ENCODE data around the gene OPN4.

The OPN4 gene

GRCh38 chr10:86681047-86681446 lies 26.7 kb downstream of the OPN4 start:
- no peak for DNase-seq (ENCODE audit: low spot score)

- no peak for DNase-seq (ENCODE audit: low spot score)
Measured at GRCh38 chr10:86681722-86682386, 27.5 kb downstream of the OPN4 start.

DNA sequence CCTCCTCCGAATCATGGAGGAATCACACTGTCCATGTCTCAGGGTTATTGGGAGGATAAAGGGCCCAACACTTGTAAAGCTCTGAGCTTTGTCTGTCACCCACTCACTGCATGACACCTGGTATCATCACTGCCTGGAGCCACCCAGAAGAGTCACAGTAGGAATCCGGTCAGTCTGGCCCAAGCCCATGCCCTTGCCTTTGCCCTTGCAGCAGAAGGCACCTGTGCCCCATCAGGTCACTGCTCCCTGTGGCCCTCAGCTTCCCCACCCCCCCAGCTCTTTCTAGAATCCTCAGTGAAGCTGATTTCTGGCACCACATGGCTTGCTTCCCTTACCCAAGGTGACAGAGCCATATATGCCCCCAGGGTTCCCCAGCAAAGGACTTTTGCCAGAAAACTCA lies 28.3 kb downstream of the OPN4 start:
- DNase-seq (ENCODE audit: low spot score) = no peak

DNA sequence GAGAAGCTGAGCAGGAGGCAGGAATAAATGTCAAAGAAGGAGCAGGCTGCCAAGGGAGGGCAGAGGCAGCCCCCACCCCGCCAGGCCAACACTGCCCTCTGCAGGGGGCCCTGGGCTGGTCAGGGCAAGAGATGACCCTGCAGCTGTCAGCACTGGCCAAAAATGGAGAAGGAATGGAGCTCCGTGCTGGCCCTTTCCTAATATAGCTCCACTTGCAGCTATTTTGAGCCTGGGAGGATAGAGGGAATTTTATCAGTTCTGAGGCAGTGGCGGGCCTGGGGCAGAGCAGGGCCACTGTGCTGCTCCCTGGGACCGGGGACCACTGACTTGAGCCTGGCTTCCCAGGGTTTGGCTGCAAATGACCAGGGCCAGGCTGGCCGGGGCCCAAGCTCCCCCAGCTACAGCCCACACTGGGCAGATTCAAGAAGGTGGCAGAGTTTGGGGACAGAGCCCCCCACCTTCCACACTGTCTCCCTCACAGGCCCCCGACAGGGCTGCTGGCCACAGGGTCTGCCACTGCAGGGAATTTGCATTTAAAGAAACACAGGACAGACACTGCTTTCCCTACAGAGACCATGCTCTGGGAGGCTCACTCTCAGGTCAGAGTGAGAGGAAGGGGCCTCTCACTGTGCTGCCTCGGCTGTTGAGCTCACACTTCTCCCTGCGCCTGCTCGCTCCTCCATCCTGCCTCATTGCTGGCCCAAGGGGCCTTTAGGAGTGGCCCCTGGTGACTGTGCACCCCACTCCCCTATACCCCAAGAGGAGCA lies 30.2 kb downstream of the OPN4 start:
- DNase-seq (ENCODE audit: low spot score) = no peak

DNA sequence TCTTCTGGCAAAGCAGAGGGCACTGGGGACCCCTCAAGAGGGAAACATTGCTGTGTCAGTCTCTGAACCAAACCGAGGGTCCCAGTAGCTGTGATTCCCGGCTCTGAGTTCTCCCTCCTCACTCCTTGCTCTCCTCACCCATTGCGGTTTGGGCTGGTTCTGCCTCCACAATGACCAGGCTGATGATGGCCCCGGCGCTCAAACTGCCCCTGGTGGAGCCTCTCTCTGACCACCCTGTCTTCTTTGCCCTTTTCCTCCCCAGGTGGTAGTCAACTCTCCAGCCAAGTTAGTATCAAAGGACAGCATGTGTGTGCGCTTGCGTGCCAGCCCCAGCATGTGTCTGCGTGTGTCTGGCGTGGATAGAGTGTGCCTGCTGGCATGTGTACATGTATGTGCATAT lies 31.1 kb downstream of the OPN4 start:
- DNase-seq (ENCODE audit: low spot score) = no peak

- no peak for DNase-seq (ENCODE audit: low spot score)
Measured at GRCh38 chr10:86685893-86686632, 31.7 kb downstream of the OPN4 start.

DNA sequence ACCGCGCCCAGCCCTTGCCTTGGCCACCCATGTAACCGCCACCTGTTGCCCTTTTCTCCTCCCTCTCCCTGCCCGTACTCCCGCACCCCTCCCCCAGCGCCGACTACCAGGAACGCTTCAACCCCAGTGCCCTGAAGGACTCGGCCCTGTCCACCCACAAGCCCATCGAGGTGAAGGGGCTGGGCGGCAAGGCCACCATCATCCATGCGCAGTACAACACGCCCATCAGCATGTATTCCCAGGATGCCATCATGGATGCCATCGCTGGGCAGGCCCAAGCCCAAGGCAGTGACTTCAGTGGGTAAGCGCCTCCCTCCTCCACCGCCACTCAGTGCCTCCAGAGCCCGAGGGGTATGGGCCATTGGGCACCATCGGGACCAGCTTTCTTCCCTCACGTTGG lies 32.6 kb downstream of the OPN4 start:
- no peak for DNase-seq (ENCODE audit: low spot score)

- DNase-seq (ENCODE audit: low spot score) = no peak
Measured at GRCh38 chr10:86687750-86688149, 33.4 kb downstream of the OPN4 start.

DNA sequence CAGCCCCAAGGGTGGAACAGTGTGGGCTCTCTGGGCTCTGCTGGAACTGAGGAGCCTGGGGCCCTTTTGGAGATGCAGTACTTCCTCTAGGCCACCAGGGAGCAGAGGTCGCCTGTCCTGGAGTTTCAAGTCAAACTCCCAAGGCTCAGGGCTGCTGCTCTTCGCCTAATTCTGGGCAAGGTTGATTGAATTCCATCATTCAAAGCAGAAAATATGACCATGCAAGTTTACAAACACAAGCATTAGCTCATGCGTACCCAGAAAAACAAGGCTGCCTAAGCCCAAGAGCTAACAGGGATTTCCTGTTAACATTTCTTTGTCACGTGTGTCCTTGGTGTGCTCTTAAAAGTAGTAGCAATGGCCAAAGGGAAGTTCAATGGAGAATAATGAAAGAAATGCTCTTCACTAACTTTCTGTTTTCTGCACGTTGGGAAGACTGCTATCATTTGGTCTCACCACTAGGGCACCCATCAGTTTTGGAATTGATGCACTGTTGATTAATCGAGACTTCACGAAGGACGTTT lies 34.1 kb downstream of the OPN4 start:
- DNase-seq (ENCODE audit: low spot score) = peak; percentile 62

- no peak for DNase-seq (ENCODE audit: low spot score)
Measured at GRCh38 chr10:86689146-86689545, 34.8 kb downstream of the OPN4 start.

DNA sequence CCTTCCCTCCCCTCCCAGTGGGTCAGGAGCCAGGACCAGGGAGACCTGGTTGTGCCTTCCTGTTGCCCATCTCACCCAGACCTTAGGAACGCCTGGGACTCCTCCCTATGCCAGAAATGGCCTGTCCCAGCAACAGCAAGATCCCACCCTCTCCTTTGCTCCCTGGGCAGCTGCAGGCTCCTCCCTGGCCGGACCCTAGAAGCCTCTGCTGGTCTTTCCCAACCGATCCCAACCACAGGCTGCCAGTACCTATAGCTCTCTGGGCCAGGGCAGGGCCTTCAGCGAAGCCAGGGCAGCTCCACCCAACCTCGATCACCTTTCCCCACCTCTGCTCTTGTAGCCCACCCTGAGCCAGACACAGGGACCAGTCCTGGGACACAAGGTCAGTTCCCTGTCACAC lies 35.9 kb downstream of the OPN4 start:
- DNase-seq (ENCODE audit: low spot score) = no peak

DNA sequence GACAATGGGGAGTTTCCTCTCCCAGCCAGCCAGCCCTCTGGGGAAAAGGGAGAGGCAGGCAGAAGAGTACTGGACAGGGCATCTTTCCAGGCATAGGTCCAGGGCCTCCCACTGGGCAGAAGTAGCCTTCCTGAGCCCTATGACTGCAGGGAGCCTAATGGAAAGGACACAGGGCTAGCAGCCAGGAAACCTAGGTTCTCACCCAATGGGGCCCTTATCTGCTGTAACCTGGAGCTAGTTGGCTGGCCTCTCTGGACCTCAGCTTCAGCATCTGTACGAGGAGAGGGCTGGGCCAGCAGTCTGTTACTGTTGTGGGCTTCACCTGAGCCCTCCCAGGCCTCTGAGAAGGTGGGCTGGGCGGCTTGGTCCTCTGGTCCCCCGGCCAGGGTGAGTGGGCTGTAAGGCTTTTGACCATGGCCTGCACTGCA lies 36.3 kb downstream of the OPN4 start:
- DNase-seq (ENCODE audit: low spot score) = no peak

GRCh38 chr10:86691333-86692022 lies 37.1 kb downstream of the OPN4 start:
- DNase-seq (ENCODE audit: low spot score) = no peak

DNA sequence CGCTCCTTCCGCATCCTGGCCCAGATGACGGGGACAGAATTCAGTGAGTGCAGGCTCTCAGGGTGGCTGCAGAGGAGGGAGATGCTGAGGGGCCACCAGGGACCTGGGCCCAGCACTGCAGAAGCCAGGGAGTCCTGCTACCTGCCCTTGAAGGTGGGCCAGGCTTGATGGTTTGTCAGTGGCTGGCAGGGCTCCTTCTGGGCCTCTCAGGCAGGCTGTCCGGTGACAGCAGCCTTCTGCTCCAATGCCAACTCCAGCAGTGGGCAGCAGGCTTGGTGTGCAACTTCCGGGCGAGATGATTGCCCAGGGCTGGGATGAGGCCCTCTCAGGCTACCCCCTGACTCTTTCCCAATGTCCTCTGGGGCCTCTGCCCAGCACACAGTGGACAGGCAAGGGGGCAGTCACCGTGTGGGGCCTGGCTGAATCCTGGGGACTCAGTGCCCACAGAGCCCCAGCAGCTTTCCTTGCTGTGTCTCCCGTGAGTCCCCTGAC lies 37.7 kb downstream of the OPN4 start:
- DNase-seq (ENCODE audit: low spot score) = no peak

DNA sequence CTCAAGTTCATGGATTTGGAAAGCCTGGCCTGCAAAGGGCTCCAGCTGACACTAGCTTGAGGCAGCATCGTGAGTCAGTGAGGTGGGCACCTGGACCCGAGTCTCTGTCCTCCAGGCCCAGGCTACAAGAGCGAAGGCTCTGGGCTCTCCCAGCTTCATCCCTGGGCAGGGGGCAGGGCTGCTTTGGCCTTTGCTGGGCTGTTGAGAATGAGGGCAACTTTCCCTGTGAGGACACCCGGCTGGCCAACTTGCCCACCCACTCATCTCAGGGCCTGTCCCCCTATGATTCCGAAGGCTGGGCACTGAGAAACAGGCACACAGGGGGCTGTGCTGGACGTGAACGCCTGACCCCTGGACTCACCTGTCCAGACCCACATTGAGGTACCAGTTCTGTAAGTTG lies 38.3 kb downstream of the OPN4 start:
- no peak for DNase-seq (ENCODE audit: low spot score)

DNA sequence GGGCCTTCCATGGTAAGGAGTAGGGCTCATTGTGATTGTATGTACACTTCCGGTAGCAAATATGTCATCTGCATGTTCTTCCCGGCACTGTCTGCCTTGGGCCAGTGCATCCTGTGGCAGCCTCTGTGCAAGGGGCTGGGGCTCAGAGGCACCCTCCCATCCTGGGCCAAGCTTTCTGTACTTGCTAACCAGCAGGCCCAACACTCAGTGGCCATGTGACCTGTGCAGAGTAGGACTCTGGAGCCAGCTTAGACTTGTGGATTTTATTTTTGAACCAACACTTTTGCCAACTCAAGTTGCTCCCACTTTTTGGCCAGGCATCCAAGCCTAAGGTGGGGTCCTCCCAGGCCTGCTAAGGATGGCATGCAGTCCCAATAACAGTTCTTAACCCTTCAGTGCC lies 38.9 kb downstream of the OPN4 start:
- no peak for DNase-seq (ENCODE audit: low spot score)

DNA sequence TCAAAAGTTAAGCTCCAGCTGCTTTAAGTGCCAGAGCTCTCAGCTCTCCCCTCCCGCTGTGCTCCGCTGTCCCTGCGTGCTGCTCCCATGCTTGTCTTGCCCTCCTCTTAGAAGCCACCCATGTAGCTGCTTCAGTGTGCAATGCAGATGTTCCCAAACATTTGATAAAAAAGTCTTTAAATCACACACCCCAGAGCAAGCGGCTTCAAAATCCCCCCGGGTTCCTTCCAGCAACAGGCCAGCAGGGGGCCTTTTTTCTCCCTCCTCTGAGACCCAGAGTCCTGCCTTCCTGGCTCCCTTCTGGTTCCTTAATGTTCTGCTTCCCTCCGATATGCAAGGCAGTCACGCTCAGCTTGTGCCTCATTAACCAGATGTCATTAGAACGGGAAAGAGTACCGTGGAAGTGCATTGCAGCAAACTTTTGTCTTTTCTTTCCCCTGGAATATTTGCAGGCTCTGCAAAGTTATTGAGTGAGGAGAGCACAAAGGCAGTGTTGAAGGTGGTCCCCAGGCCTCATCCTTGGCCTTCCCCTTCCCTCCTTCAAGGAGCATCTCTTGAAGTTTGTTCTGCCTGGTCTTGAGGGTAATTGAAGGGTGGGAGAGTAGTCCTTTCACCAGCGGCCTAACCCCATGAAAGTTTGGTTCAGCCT lies 39.5 kb downstream of the OPN4 start:
- DNase-seq (ENCODE audit: low spot score) = peak; percentile 46

DNA sequence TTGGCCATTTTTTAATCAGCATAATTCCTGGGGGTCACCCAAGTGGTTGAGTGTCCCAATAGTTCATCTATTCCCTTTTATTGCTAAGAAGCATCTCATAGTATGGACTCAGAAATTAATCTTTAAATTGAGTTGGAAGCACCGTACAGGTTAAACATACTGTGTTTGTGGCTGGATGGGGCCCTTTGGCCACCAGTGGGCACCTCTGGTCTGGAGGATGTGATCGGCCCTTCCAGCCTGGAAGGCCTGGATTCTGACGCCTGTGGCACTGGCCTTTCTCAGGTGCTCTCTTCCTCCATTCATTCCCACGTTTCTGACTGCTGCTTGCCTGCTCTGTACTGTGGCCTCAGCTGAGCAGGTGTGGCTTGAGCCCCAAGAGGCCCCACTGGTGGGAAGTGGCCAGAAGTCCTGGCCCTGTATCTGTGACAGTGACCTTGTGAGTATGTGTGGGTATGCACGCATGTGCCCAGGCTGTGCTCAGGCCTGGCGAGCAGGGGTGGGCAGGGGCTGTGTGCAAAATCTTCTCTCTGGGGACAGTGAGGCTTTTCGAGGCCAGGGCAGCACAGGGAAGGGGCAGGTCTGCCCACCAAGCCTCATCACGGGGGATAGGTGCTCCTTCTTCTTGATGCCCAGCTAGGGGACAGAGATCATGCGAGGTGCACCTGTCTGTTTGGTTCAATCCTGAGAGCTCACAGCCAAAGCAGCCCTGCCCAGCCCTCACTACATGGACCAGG lies 44.0 kb downstream of the OPN4 start:
- DNase-seq (ENCODE audit: low spot score) = no peak

DNA sequence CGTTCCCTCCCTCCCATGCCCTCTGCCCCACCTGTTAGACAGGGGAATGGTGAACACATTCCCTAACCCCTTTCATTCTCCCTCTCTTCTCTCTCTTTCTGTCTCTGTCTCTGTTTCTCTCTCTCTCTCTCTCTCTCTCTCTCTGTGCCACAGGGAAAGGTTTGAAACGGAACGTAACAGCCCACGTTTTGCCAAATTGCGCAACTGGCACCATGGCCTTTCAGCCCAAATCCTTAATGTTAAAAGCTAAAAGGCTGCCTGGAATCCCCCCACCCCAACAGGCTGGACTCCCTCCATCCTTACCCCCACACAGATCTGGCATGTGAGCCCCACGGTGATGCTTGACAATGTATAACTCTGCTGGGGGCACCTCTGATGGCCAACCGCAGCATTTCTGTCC lies 44.8 kb downstream of the OPN4 start:
- no peak for DNase-seq (ENCODE audit: low spot score)

- DNase-seq (ENCODE audit: low spot score) = no peak
Measured at GRCh38 chr10:86699541-86699940, 45.2 kb downstream of the OPN4 start.

Measured in CD4-positive, alpha-beta T cell treated with Interleukin-2 at 100 ng/mL for 4 hours (primary cell).